SU-DHL-6 (cell line): ENCODE data around the gene UTP4.
A peak's percentile ranks its signal among the peaks of the same experiment; 100 is the strongest.

Experiments
- CTCF ChIP-seq: fragments of 200-600 bp; sonication (generic); IDR thresholded peaks from one replicate; pipeline ENCODE4 v1.5.1; 2017; ENCODE audit warnings: antibody characterized with exemption, mild to moderate bottlenecking, low read length, moderate library complexity; ENCODE audit not compliant: insufficient read depth, poor library complexity, severe bottlenecking
- EZH2phosphoT487 ChIP-seq: fragments of 200-600 bp; sonication (generic), shearing (Covaris generic); conservative IDR thresholded peaks from 2 replicates; pipeline ENCODE4 v1.6.1; 2018; ENCODE audit warnings: mild to moderate bottlenecking, antibody characterized with exemption, low read length, moderate library complexity, mixed read lengths

- TF ChIP-seq CTCF (peak; percentile 41), EZH2phosphoT487 (no peak)
Measured at GRCh38 chr16:69105501-69106361, 26.7 kb upstream of the UTP4 start, which contains the start of gene HAS3.
